HEK293 (cell line): ENCODE data around the gene BAX.

Experiments used
- CTCF ChIA-PET: fragments of 350-600 bp; formaldehyde crosslinking; extraction: SDS; loops from one replicate; lab custom pipeline; 2021; ENCODE audit warnings: antibody characterized with exemption; lab: Yijun Ruan, JAX
- POLR2A ChIA-PET: fragments of 300-600 bp; formaldehyde crosslinking; extraction: SDS; loops from one replicate; lab custom pipeline; 2020; ENCODE audit warnings: antibody characterized with exemption, inconsistent platforms; lab: Yijun Ruan, JAX
- H3K27ac ChIP-seq: fragments of 200-500 bp; sonication (Bioruptor generic); 2 replicates; pipeline ENCODE4 v1.5.1; 2014; ENCODE audit warnings: low read depth, low read length, control low read depth, inconsistent platforms; ENCODE audit errors: extremely low read depth
- H3K36me3 ChIP-seq, 2 experiments: fragments of 200-500 bp in 1 of 2; sonication (Bioruptor generic) in 1 of 2; 1 replicate in 1 of 2; 2 replicates in 1 of 2; pipeline ENCODE4 v1.5.1; 2014 to 2017; ENCODE audit warnings: inconsistent platforms in 2 of 2, low read length in 2 of 2; ENCODE audit not compliant: control insufficient read depth in 2 of 2, insufficient read depth in 1 of 2
- H3K4me1 ChIP-seq: fragments of 200-500 bp; sonication (Bioruptor generic); 2 replicates; pipeline ENCODE4 v1.5.1; 2014; ENCODE audit warnings: mild to moderate bottlenecking, low read length, inconsistent platforms; ENCODE audit not compliant: control insufficient read depth, insufficient read depth
- H3K4me3 ChIP-seq: 2 replicates; pipeline ENCODE4 v1.5.1; 2011; ENCODE audit warnings: low read depth, mild to moderate bottlenecking, control low read depth, low read length, moderate library complexity
- H3K9me3 ChIP-seq: fragments of 200-500 bp; sonication (Bioruptor generic); 2 replicates; pipeline ENCODE4 v1.5.1; 2014; ENCODE audit warnings: low read depth, low read length, inconsistent platforms; ENCODE audit not compliant: control insufficient read depth, insufficient read depth
- KLF17 ChIP-seq: fragments of 450-650 bp; formaldehyde crosslinking; IDR thresholded peaks from 2 replicates; pipeline ENCODE4 v1.5.1; 2016; ENCODE audit warnings: missing biosample characterization, missing genetic modification characterization
- SCRT1 ChIP-seq: fragments of 450-650 bp; formaldehyde crosslinking; IDR thresholded peaks from 2 replicates; pipeline ENCODE4 v1.5.1; 2016; ENCODE audit warnings: missing biosample characterization, missing genetic modification characterization, borderline replicate concordance
- SP7 ChIP-seq: fragments of 450-650 bp; formaldehyde crosslinking; IDR thresholded peaks from 2 replicates; pipeline ENCODE4 v1.5.1; 2016; ENCODE audit warnings: missing biosample characterization, missing genetic modification characterization
- TSHZ1 ChIP-seq: fragments of 450-650 bp; formaldehyde crosslinking; IDR thresholded peaks from 2 replicates; pipeline ENCODE4 v1.5.1; 2016; ENCODE audit warnings: missing biosample characterization, missing genetic modification characterization, borderline replicate concordance
- ZBTB8A ChIP-seq: fragments of 450-650 bp; formaldehyde crosslinking; IDR thresholded peaks from 2 replicates; pipeline ENCODE4 v1.5.1; 2016; ENCODE audit warnings: missing biosample characterization, missing genetic modification characterization
- ZEB2 ChIP-seq: fragments of 450-650 bp; formaldehyde crosslinking; IDR thresholded peaks from 2 replicates; pipeline ENCODE4 v1.5.1; 2016; ENCODE audit warnings: missing biosample characterization, missing genetic modification characterization
- ZFP37 ChIP-seq: fragments of 450-650 bp; formaldehyde crosslinking; IDR thresholded peaks from 2 replicates; pipeline ENCODE4 v1.5.1; 2016; ENCODE audit warnings: missing biosample characterization, missing genetic modification characterization
- ZNF157 ChIP-seq: fragments of 450-650 bp; formaldehyde crosslinking; IDR thresholded peaks from 2 replicates; pipeline ENCODE4 v1.5.1; 2016; ENCODE audit warnings: missing biosample characterization, missing genetic modification characterization
- ZNF18 ChIP-seq: fragments of 450-650 bp; formaldehyde crosslinking; IDR thresholded peaks from 2 replicates; pipeline ENCODE4 v1.5.1; 2016; ENCODE audit warnings: missing biosample characterization, missing genetic modification characterization
- ZNF302 ChIP-seq: fragments of 450-650 bp; formaldehyde crosslinking; IDR thresholded peaks from 2 replicates; pipeline ENCODE4 v1.5.1; 2016; ENCODE audit warnings: missing biosample characterization, missing genetic modification characterization, low read depth
- ZNF324 ChIP-seq: fragments of 450-650 bp; formaldehyde crosslinking; IDR thresholded peaks from 2 replicates; pipeline ENCODE4 v1.5.1; 2016; ENCODE audit warnings: missing biosample characterization, missing genetic modification characterization
- ZNF629 ChIP-seq: fragments of 450-650 bp; formaldehyde crosslinking; IDR thresholded peaks from 2 replicates; pipeline ENCODE4 v1.5.1; 2017; ENCODE audit warnings: missing biosample characterization, missing genetic modification characterization
- ZNF768 ChIP-seq: fragments of 450-650 bp; formaldehyde crosslinking; IDR thresholded peaks from 2 replicates; pipeline ENCODE4 v1.5.1; 2018; ENCODE audit warnings: missing biosample characterization, mild to moderate bottlenecking, missing genetic modification characterization
- TF ChIP-seq, protein P1 (sequence below): fragments of 450-650 bp; formaldehyde crosslinking; conservative IDR thresholded peaks from 2 replicates; pipeline ENCODE4 v1.5.1; 2016; ENCODE audit warnings: low read depth, missing biosample characterization, missing genetic modification characterization

The BAX gene

GRCh38 chr19:48914181-48914580 is 40.5 kb upstream of the BAX start (continued):
- no peak for TF ChIP-seq ZNF18
- TF ChIP-seq, protein P1, sequence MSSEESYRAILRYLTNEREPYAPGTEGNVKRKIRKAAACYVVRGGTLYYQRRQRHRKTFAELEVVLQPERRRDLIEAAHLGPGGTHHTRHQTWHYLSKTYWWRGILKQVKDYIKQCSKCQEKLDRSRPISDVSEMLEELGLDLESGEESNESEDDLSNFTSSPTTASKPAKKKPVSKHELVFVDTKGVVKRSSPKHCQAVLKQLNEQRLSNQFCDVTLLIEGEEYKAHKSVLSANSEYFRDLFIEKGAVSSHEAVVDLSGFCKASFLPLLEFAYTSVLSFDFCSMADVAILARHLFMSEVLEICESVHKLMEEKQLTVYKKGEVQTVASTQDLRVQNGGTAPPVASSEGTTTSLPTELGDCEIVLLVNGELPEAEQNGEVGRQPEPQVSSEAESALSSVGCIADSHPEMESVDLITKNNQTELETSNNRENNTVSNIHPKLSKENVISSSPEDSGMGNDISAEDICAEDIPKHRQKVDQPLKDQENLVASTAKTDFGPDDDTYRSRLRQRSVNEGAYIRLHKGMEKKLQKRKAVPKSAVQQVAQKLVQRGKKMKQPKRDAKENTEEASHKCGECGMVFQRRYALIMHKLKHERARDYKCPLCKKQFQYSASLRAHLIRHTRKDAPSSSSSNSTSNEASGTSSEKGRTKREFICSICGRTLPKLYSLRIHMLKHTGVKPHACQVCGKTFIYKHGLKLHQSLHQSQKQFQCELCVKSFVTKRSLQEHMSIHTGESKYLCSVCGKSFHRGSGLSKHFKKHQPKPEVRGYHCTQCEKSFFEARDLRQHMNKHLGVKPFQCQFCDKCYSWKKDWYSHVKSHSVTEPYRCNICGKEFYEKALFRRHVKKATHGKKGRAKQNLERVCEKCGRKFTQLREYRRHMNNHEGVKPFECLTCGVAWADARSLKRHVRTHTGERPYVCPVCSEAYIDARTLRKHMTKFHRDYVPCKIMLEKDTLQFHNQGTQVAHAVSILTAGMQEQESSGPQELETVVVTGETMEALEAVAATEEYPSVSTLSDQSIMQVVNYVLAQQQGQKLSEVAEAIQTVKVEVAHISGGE = no peak
- no peak for TF ChIP-seq TSHZ1 (tag by site-specific recombination)
- TF ChIP-seq, all 188 proteins: peak for 0

DNA sequence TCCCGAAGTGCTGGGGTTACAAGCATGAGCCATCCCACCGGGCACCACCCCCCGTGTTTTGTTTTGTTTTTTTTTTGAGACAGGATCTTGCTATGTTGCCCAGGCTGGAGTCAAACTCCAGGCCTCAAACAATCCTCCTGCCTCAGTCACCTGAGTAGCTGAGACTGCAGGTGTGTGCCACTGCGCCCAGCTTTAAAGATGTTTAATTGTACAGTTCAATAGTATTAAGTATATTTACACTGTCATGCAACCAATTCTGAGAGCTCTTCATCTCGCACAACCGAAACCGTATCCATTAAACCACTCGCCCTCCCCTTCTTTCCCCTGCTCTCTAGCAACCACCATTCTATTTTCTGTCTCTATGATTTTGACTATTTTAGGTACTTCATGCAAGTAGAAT is 38.9 kb upstream of the BAX start:
- Histone ChIP-seq H3K27ac (no peak overlapping the region), H3K36me3 (peaks cover 55 to 61% of the 10 kb centered on the region in 2 experiments), H3K4me3 (no peak overlapping the region), H3K4me1 (no peaks in the 10 kb centered on the region), H3K9me3 (no peaks in the 10 kb centered on the region)
- POLR2A ChIA-PET = interaction anchor here (0.6 to 1.5 kb wide), 3 partner anchors 12 to 804 kb away, joined by 3 to 4 read pairs (median 3); no protein-coding TSS in a partner anchor
- CTCF ChIA-PET = no interaction called here
- TF ChIP-seq ZNF18 (no peak), ZNF324 (no peak), ZFP37 (no peak), SP7 (tag by site-specific recombination) (no peak), ZNF302 (no peak), ZBTB8A (no peak), SCRT1 (tag by site-specific recombination) (no peak), KLF17 (tag by site-specific recombination) (no peak), ZEB2 (tag by site-specific recombination) (no peak), ZNF157 (tag by site-specific recombination) (no peak)

DNA sequence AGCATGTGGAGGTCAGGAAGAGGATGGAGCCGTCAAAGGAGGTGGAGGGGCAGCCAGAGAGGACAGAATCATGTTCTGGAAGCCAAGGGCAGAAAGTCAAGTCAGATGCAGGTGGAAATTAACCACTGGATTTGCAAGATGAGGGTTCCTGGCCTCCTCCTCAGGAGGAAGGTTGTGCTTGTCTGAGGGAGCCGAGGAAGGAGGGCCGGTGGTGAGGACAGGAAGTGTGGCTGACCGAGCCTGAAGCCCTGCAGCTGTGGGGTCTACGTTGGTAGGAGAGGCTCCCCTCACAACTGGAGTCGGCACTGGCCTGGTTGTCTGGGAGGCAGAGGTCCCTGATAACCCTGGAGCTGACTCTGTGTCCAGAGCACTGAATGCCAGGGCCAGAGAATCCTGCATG is 36.6 kb upstream of the BAX start:
- POLR2A ChIA-PET = interaction anchor here (1.0 to 1.1 kb wide), 3 partner anchors 15 to 46 kb away, joined by 3 to 8 read pairs (median 3); partner anchors contain the start of gene PPP1R15A
- TF ChIP-seq ZNF768 (tag by site-specific recombination) (no peak), ZNF629 (tag by site-specific recombination) (no peak)

More for the DNA sequence above, 36.6 kb upstream of the BAX start:
- Histone ChIP-seq H3K4me1 (no peaks in the 10 kb centered on the region), H3K36me3 (peaks cover 35 to 60% of the 10 kb centered on the region in 2 experiments), H3K4me3 (no peak overlapping the region), H3K9me3 (no peaks in the 10 kb centered on the region), H3K27ac (no peak overlapping the region)
- CTCF ChIA-PET = interaction anchor here (0.7 to 0.9 kb wide), 2 partner anchors 14 to 242 kb away, joined by 3 read pairs; no protein-coding TSS in a partner anchor
